Stimulated activated naive CD8-positive, alpha-beta T cell treated with anti-CD3 and anti-CD28 coated beads, Interleukin-15, amount 100 ng/mL, for 72 hours (primary cell): ENCODE data around the gene PPP1R3E.

Source experiments
- ATAC-seq: fragments of 150-1000 bp; cut with Tn5 transposase; 2 replicates; pipeline ENCODE4 v1.10.0; 2021; ENCODE audit warnings: mild to moderate bottlenecking, moderate library complexity
- DNase-seq, 2 donors: peaks; one replicate each; pipeline ENCODE4 v3.0.0; 2021 to 2022
- H3K27ac Mint-ChIP-seq, 2 donors: one replicate each; pipeline ENCODE4 v1.8.0; 2022; ENCODE audit warnings: mild to moderate bottlenecking in 2 of 2, mixed read lengths in 2 of 2, moderate library complexity in 2 of 2
- H3K27me3 Mint-ChIP-seq: one replicate; pipeline ENCODE4 v1.8.0; 2022; ENCODE audit warnings: mixed read lengths
- H3K4me1 Mint-ChIP-seq: one replicate; pipeline ENCODE4 v1.8.0; 2022; ENCODE audit warnings: mild to moderate bottlenecking, mixed read lengths
- H3K4me3 Mint-ChIP-seq, 2 donors: one replicate each; pipeline ENCODE4 v1.8.0; 2022; ENCODE audit warnings: mild to moderate bottlenecking in 2 of 2, mixed read lengths in 2 of 2, moderate library complexity in 1 of 2
- H3K9me3 Mint-ChIP-seq, 2 donors: one replicate each; pipeline ENCODE4 v1.8.0; 2022; ENCODE audit warnings: mixed read lengths in 2 of 2

The PPP1R3E gene

DNA sequence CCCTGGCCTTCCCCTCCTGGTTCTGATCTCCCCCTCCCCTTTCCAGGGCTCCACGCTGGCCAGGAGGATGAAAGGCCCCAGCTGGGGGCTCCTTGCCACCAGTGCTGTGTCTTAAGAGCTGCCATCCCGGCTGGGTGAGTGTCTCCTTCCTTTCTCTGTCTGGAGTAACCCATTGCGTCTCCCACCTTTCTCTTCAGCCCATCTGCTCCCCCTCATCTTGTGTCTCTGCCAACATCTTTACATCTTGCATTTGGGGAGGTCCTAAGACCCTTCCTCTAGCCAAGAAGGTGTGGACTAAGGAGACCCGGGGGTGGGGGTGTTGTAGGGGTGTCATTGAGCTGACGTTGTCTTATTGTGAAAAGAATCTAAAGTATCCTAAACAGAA, 4.5 kb upstream of the PPP1R3E start:
- Mint-ChIP-seq H3K9me3 (no peaks in the 10 kb centered on the region), H3K27ac (peak overlapping the region; percentile 22 to 48), H3K27me3 (peaks cover 42% of the 10 kb centered on the region), H3K4me1 (peaks cover 30% of the 10 kb centered on the region), H3K4me3 (peak overlapping the region; percentile 61 to 67)
- no peak for DNase-seq
- no peak for ATAC-seq

DNA sequence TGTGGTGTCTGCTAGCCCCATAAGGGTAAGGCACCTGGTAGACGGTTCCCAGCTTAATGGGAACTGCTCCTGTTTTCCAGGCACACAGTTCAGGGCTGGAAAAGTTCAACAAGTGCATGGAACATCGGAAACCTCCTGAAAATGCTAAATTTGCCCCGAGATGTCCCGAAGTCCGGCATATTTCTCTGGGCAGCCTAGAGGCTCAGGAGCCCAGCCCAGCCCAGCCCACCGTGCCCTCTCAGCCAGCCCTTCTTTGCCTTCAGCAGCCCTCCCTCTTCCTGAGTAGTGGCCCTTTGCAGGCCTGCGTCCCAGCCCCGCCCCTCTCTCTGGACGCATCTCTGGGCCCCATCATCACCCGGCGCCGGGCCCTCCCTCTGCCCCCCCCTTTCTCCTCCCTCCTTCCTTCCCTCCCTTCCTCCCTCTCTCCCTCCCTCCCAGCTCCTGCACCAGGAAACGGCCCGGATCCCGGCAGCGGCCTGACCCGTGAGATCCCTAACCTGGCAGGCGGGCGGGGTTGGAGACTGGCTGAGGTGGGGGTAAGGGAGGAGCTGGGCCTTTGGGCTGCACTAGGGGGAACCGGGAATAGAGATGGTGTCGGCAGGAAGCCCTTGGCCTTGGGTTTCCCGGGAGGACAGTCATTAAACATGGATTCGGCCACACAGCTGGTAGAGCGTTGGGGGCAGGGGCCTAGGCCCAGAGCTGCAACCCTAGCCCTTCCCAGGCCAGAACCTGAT, 3.9 kb upstream of the PPP1R3E start, which contains the start of gene BCL2L2:
Gene BCL2L2 (plus strand): TSS at position 422 of the 734 bp plus-strand sequence. CDS start 935 bp downstream, outside the sequence.
- DNase-seq (no peak), ATAC-seq (no peak)
- H3K4me1 Mint-ChIP-seq, result peaks cover 30% of the 10 kb centered on the region

DNA sequence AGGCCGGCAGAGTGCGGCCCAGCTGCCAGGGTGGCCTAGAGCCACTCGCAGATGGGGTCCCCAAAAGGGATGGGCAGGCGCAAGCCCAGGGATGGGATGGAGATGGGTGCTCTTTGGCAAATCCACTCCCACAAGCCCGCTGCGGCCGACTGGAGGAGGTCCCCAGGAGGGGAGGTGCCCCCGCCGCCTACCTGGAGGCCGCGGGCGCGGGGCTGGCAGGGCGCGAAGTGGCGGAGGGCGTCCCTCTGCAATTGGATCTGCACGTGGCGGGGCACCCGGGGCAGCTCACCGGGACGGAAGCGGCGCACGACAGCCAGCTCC, 730 bp downstream of the PPP1R3E start:
- Mint-ChIP-seq H3K27me3 (peaks cover 14% of the 10 kb centered on the region), H3K9me3 (no peaks in the 10 kb centered on the region), H3K27ac (peak overlapping the region; percentile 99), H3K4me3 (peak overlapping the region; percentile 97 to 98), H3K4me1 (peaks cover 47% of the 10 kb centered on the region)
- DNase-seq (no peak), ATAC-seq (peak; percentile 51)

More for the DNA sequence above, 3.9 kb upstream of the PPP1R3E start, which contains the start of gene BCL2L2:
- Mint-ChIP-seq H3K9me3 (no peaks in the 10 kb centered on the region), H3K4me3 (peak within 1 kb of the TSS; percentile 64 to 67), H3K27ac (peak within 1 kb of the TSS; percentile 22 to 61), H3K27me3 (peaks cover 42% of the 10 kb centered on the region)

GRCh38 chr14:23301288-23301968, 1.2 kb downstream of the PPP1R3E start:
- Mint-ChIP-seq H3K27me3 (peaks cover 11% of the 10 kb centered on the region), H3K27ac (peak overlapping the region; percentile 99), H3K4me3 (peak overlapping the region; percentile 98), H3K4me1 (peaks cover 45% of the 10 kb centered on the region), H3K9me3 (no peaks in the 10 kb centered on the region)
- peak; percentile 99 to 100 for DNase-seq
- peak; percentile 89 for ATAC-seq

- peaks cover 45% of the 10 kb centered on the region for H3K4me1 Mint-ChIP-seq
- H3K9me3 Mint-ChIP-seq, result no peaks in the 10 kb centered on the region
- H3K27me3 Mint-ChIP-seq, result peaks cover 4% of the 10 kb centered on the region
- DNase-seq (peak in 1 of 2 donors; percentile 21), ATAC-seq (no peak)
- H3K4me3 Mint-ChIP-seq, result peak overlapping the region; percentile 95 to 98
- peak overlapping the region; percentile 97 to 99 for H3K27ac Mint-ChIP-seq
Observed at GRCh38 chr14:23300687-23301223, 1.9 kb downstream of the PPP1R3E start.

DNA sequence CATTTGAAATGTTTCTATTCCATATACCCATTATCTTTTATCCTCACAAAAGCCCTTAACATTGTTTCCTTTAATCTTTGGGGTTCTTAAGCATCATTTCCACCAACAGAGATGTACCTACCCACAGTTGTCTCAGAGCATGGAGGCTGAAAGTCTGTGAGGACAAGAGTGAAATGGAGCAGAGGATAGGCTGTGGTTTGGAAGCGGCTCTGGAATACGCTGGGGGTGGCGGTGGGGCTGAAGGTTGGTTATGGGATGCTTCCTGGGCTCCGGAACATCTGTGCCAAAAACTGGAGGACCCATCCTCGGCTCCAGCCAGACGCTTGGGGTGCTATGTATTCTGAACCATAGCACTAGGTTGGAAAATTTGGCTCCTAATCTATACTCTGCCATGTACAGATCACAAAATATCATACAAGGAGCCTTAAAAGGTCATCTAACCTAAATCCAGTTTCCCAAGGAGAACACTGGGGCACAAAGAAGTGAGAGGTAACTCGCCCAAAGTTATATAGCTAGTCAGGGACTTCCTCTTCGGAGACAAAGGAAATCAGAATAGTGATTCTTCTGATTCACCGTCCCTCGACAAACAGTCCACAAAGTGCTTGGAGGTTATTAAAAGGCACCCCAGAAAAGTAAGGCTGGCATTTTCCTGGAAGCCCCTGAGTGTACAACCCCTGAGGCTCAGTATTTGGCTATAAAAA, 2.5 kb downstream of the PPP1R3E start:
- peak overlapping the region; percentile 97 to 99 for H3K27ac Mint-ChIP-seq
- ATAC-seq (no peak), DNase-seq (no peak)
- H3K27me3 Mint-ChIP-seq, result no peaks in the 10 kb centered on the region
- peak overlapping the region; percentile 95 to 98 for H3K4me3 Mint-ChIP-seq
- no peaks in the 10 kb centered on the region for H3K9me3 Mint-ChIP-seq
- H3K4me1 Mint-ChIP-seq, result peaks cover 52% of the 10 kb centered on the region

- no peak for DNase-seq
- Mint-ChIP-seq H3K4me1 (peaks cover 59% of the 10 kb centered on the region), H3K27ac (no peak overlapping the region), H3K4me3 (no peak overlapping the region), H3K27me3 (no peaks in the 10 kb centered on the region), H3K9me3 (no peaks in the 10 kb centered on the region)
- ATAC-seq, result no peak
Observed at GRCh38 chr14:23299211-23299957, 3.3 kb downstream of the PPP1R3E start.

GRCh38 chr14:23297611-23298277, 4.9 kb downstream of the PPP1R3E start:
- ATAC-seq (no peak), DNase-seq (no peak)
- H3K4me3 Mint-ChIP-seq, result no peak overlapping the region
- no peaks in the 10 kb centered on the region for H3K9me3 Mint-ChIP-seq
- peak overlapping the region in 1 of 2 donors; percentile 77 for H3K27ac Mint-ChIP-seq
- peaks cover 58% of the 10 kb centered on the region for H3K4me1 Mint-ChIP-seq
- no peaks in the 10 kb centered on the region for H3K27me3 Mint-ChIP-seq

GRCh38 chr14:23297096-23297495, 5.6 kb downstream of the PPP1R3E start:
- ATAC-seq, result no peak
- Mint-ChIP-seq H3K27me3 (no peaks in the 10 kb centered on the region), H3K4me3 (no peak overlapping the region), H3K27ac (peak overlapping the region; percentile 22 to 77), H3K9me3 (no peaks in the 10 kb centered on the region), H3K4me1 (peaks cover 54% of the 10 kb centered on the region)
- no peak for DNase-seq

- Mint-ChIP-seq H3K4me3 (no peak overlapping the region), H3K27me3 (no peaks in the 10 kb centered on the region), H3K9me3 (no peaks in the 10 kb centered on the region), H3K4me1 (peaks cover 54% of the 10 kb centered on the region), H3K27ac (no peak overlapping the region)
- ATAC-seq, result no peak
- DNase-seq, result no peak
Observed at GRCh38 chr14:23296012-23296777, 6.5 kb downstream of the PPP1R3E start.

DNA sequence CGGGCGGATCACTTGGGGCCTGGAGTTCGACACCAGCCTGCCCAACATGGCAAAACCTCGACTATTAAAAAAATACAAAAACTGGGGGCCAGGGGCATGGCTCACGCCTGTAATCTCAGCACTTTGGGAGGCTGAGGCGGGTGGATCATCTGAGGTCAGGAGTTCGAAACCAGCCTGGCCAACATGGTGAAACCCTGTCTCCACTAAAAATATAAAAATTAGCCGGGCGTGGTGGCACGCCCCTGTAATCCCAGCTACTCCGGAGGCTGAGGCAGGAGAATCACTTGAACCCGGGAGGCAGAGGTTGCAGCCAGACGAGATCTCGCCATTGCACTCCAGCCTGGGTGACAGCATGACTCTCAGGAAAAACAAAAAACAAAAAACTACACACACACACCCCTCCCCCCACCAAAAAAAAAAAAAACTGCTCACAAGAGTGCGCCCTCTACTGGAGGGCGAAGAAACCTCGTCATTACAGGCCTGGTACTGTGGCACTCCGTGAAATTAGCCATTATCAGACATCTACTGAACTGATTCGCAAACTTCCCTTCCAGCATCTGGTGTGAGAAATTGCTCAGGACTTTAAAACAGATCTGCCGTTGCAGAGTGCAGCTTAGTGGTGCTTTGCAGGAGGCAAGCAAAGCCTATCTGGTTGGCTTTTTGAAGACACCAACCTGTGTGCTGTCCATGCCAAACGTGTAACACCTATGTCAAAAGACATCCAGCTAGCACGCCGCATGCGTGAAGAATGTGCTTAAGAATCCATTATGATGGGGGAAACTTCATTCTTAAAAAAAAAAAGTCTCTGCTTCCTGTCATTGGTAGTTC, 7.7 kb downstream of the PPP1R3E start:
- peak overlapping the region; percentile 36 to 42 for H3K4me3 Mint-ChIP-seq
- peaks cover 50% of the 10 kb centered on the region for H3K4me1 Mint-ChIP-seq
- peak overlapping the region in 1 of 2 donors; percentile 54 for H3K27ac Mint-ChIP-seq
- ATAC-seq (peak; percentile 89), DNase-seq (peak; percentile 50 to 61)
- no peaks in the 10 kb centered on the region for H3K9me3 Mint-ChIP-seq
- H3K27me3 Mint-ChIP-seq, result no peaks in the 10 kb centered on the region

DNA sequence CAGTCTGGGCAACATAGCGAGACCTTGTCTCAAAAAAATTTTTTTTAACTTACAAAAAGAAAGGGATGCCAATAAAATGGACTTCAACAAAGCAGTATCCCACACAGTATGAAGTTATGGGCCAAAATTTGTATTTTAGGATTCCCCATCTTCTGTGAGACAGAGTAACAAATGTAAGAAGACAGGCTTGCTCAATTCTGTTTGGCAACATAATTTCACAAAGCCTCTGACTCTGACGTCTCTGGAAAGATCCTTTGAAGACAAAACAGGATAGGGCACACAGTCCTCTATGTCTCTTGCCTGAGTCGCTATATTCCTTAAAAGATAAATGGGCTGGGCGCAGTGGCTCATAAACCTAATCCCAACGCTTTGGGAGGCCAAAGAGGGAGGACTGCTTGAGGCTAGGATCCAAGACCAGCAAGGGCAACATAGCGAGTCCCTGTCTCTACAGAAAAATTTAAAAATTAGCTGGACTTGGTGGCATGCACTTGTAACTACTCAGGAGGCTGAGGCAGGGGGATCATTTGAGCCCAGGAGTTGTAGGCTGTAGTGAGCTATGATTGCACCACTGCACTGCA, 15.7 kb downstream of the PPP1R3E start:
- H3K4me3 Mint-ChIP-seq, result peak overlapping the region; percentile 89 to 94
- ATAC-seq (no peak), DNase-seq (no peak)
- H3K4me1 Mint-ChIP-seq, result peaks cover 31% of the 10 kb centered on the region
- H3K9me3 Mint-ChIP-seq, result no peaks in the 10 kb centered on the region
- peak overlapping the region; percentile 56 to 92 for H3K27ac Mint-ChIP-seq
- H3K27me3 Mint-ChIP-seq, result no peaks in the 10 kb centered on the region
